Activated B cell treated with CpG ODN at 0.5 μM for 24 hours (primary cell): ENCODE data around the gene CRYAA. TPM values are rescaled to one million over a fixed set of nuclear protein-coding genes. Genes with fewer than 3 reads are reported as not detected.

Source experiments
- ATAC-seq: fragments of 200-7000 bp; cut with Tn5 transposase; one replicate; pipeline ENCODE4 v1.10.0; 2021; ENCODE audit warnings: low read depth, mild to moderate bottlenecking, moderate library complexity
- CTCF ChIA-PET: fragments of 350-600 bp; sonication (Branson Sonifier 250); formaldehyde crosslinking; loops from one replicate; lab custom pipeline; 2021; ENCODE audit warnings: antibody characterized with exemption; lab: Charles Lee
- POLR2A ChIA-PET: fragments of 350-600 bp; sonication (Branson Sonifier 250); formaldehyde crosslinking; loops from one replicate; lab custom pipeline; 2021; ENCODE audit warnings: antibody characterized with exemption; lab: Charles Lee
- DNase-seq: peaks from one replicate; pipeline ENCODE4 v3.0.0; 2022
- H3K27ac Mint-ChIP-seq: one replicate; pipeline ENCODE4 v1.8.0; 2020; ENCODE audit warnings: mixed read lengths
- H3K27me3 Mint-ChIP-seq: one replicate; pipeline ENCODE4 v1.8.0; 2021; ENCODE audit warnings: mixed read lengths
- H3K36me3 Mint-ChIP-seq: one replicate; pipeline ENCODE4 v1.8.0; 2021; ENCODE audit warnings: low read depth, mixed read lengths
- H3K4me1 Mint-ChIP-seq: one replicate; pipeline ENCODE4 v1.8.0; 2021; ENCODE audit warnings: mixed read lengths
- H3K4me3 Mint-ChIP-seq: one replicate; pipeline ENCODE4 v1.8.0; 2020; ENCODE audit warnings: mild to moderate bottlenecking, mixed read lengths
- H3K9me3 Mint-ChIP-seq: one replicate; pipeline ENCODE4 v1.8.0; 2020; ENCODE audit warnings: mixed read lengths
- intact Hi-C: fragments of 100-400 bp; cut with micrococcal nuclease; formaldehyde crosslinking; loops from one replicate; pipeline ENCODE4 v1.15.1; 2024
- total RNA-seq: library from RNA; stranded (reverse); gene quantifications from 2 replicates; pipeline ENCODE4 v1.2.3, GENCODE V29; 2022
- TF ChIP-seq, protein P1 (sequence below): fragments of 200-600 bp; IDR thresholded peaks from one replicate; pipeline ENCODE4 v1.8.0; 2022; ENCODE audit warnings: antibody characterized with exemption, mild to moderate bottlenecking

Gene CRYAA
- total RNA-seq, 1 donor from 2014 or later, result not detected

DNA sequence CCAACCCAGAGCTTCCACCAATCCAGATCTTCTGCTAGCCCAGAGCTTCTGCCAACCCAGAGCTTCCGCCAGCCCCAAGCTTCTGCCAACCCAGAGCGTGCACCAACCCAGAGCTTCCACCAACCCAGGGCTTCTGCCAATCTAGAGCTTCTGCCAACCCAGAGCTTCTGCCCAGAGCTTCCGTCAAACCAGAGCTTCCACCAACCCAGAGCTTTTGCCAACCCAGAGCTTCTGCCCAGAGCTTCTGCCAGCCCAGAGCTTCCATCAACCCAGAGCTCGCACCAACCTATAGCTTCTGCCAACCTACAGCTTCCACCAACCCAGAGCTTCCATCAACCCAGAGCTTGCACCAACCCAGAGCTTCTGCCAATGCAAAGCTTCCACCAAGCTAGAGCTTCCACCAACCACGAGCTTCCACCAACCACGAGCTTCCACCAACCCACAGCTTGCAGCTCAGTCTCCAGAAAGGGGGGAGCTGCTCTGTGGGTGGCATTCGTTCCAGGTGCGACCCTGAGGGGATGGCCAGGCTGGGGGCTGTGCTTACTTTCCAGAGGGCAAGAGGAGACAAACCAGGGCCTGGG is 23.8 kb downstream of the CRYAA start:
- DNase-seq, result no peak
- POLR2A ChIA-PET, result interaction anchor here (0.7 kb wide), 1 partner anchor 133 kb away, joined by 4 read pairs; no protein-coding TSS in a partner anchor
- TF ChIP-seq, protein P1, sequence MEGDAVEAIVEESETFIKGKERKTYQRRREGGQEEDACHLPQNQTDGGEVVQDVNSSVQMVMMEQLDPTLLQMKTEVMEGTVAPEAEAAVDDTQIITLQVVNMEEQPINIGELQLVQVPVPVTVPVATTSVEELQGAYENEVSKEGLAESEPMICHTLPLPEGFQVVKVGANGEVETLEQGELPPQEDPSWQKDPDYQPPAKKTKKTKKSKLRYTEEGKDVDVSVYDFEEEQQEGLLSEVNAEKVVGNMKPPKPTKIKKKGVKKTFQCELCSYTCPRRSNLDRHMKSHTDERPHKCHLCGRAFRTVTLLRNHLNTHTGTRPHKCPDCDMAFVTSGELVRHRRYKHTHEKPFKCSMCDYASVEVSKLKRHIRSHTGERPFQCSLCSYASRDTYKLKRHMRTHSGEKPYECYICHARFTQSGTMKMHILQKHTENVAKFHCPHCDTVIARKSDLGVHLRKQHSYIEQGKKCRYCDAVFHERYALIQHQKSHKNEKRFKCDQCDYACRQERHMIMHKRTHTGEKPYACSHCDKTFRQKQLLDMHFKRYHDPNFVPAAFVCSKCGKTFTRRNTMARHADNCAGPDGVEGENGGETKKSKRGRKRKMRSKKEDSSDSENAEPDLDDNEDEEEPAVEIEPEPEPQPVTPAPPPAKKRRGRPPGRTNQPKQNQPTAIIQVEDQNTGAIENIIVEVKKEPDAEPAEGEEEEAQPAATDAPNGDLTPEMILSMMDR, result no peak
- H3K36me3 Mint-ChIP-seq, result no peaks in the 10 kb centered on the region
- CTCF ChIA-PET, result no interaction called here
- intact Hi-C loops, result no loop called here
- H3K27ac Mint-ChIP-seq, result no peak overlapping the region
- no peaks in the 10 kb centered on the region for H3K9me3 Mint-ChIP-seq
- no peak for ATAC-seq
- peaks cover 10% of the 10 kb centered on the region for H3K27me3 Mint-ChIP-seq
- H3K4me3 Mint-ChIP-seq, result no peak overlapping the region
- H3K4me1 Mint-ChIP-seq, result peaks cover 35% of the 10 kb centered on the region

DNA sequence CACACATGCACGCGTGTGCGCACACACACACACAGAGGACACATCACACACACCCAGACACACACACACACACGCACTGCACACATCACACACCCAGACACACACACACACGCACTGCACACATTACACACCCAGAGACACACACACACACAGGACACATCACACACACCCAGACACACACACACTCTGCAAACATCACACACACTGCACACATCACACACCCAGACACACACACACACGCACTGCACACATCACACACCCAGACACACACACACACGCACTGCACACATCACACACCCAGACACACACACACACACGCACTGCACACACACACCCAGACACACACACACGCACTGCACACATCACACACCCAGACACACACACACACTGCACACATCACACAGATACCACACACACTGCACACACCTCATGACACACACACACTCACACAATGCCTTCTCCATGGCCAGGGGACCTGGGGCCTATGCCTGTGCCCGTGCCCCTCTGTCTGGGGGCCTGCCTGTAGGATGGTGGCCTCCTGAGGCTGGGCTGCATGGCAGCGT is 24.4 kb downstream of the CRYAA start:
- peaks cover 3% of the 10 kb centered on the region for H3K9me3 Mint-ChIP-seq
- H3K27ac Mint-ChIP-seq, result no peak overlapping the region
- ATAC-seq, result no peak
- H3K36me3 Mint-ChIP-seq, result no peaks in the 10 kb centered on the region
- H3K27me3 Mint-ChIP-seq, result peaks cover 10% of the 10 kb centered on the region
- H3K4me3 Mint-ChIP-seq, result no peak overlapping the region
- TF ChIP-seq, protein P1, result no peak
- ChIA-PET CTCF (no interaction called here), POLR2A (no interaction called here)
- DNase-seq, result no peak
- intact Hi-C loops, result no loop called here
- H3K4me1 Mint-ChIP-seq, result peaks cover 29% of the 10 kb centered on the region

DNA sequence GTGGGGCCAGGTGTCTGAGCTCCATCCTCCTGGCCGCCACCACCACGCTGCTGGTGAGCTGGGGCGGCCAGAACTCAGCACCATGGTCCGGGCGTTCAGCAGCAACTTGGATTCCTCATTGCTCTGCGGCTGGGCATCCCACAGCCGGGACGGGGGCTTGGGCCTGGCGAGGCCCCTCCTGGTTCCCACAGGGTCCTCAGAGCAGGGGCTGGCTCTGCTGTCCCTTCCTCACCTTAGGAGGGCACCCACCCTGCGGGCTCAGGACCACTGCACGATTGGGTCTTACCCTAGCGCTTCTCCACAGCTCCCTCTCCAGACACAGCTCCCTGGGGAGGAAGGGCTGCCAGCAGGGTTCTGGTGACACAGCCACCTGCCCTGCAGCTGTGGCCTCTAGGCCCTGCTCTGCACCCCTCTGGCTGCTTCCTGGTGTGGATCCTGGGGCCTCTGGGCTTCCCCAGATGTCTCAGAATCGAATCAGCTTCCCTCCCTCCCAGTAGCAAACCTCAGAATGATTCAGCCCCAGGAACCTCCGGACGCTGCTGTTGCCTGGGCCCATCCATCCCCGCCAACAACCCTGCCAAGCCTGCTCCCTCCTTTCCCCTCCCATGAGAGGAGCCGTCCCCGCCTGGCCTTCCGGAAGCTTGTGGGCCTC is 25.0 kb downstream of the CRYAA start:
- ChIA-PET POLR2A (no interaction called here), CTCF (no interaction called here)
- peaks cover 9% of the 10 kb centered on the region for H3K9me3 Mint-ChIP-seq
- ATAC-seq (no peak), DNase-seq (no peak)
- H3K4me1 Mint-ChIP-seq, result peaks cover 23% of the 10 kb centered on the region
- H3K27me3 Mint-ChIP-seq, result peaks cover 12% of the 10 kb centered on the region
- no peak overlapping the region for H3K27ac Mint-ChIP-seq
- TF ChIP-seq, protein P1, result no peak
- H3K36me3 Mint-ChIP-seq, result peaks cover 5% of the 10 kb centered on the region
- intact Hi-C loops, result no loop called here
- H3K4me3 Mint-ChIP-seq, result no peak overlapping the region

DNA sequence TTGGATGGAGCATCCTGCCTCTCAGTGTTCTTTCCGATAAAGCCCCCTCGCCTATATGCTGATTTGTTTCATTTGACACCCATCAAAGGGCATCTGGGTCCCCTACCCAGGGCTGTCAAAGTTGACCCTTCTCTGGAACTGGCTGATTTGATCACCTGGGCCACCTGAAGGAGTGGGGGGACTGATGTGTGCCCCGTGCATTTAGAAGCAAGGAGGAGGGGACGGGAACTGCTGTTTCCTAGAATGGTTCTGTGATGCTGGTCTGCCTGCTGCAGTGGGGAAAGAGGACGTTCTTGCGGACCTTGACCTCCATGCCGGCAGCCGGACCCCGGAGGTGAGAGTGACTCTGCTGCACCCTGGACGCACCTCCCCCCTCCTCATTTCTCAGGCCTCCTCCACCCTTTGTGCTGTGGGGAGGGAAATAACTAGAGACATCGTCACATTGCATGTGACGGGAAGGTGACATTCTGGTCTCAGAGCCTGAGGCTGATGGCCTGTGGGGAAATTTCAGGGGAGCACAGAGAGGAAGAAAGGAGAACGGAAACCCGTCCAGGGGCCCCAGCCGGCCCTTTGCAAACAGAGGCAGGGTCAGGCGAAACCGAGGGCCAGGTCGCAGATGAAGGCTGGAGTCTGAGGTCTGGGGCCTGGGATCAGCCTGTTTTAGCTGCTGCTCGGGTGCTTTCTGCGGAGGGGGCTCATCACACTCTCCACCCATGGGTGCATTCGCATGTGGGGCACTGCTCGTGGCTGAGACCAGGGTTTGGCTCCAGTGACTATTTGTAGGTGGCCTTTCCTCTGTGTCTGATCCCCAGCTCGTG is 25.7 kb downstream of the CRYAA start:
- Mint-ChIP-seq H3K9me3 (peaks cover 12% of the 10 kb centered on the region), H3K36me3 (peaks cover 5% of the 10 kb centered on the region), H3K27me3 (peaks cover 12% of the 10 kb centered on the region), H3K4me1 (peaks cover 19% of the 10 kb centered on the region), H3K27ac (no peak overlapping the region), H3K4me3 (no peak overlapping the region)
- POLR2A ChIA-PET, result no interaction called here
- no peak for DNase-seq
- TF ChIP-seq, protein P1, result no peak
- ATAC-seq, result no peak
- CTCF ChIA-PET, result no interaction called here
- intact Hi-C loops, result no loop called here
